WTC11 (cell line): ENCODE measurements around the gene RCAN2.

Source experiments
- CREM ChIP-seq: sonication (generic); formaldehyde crosslinking; IDR thresholded peaks from 2 replicates; pipeline ENCODE4 v1.8.1; 2022; ENCODE audit warnings: mild to moderate bottlenecking, missing genetic modification reagents, moderate library complexity
- ELF4 ChIP-seq: sonication (generic); formaldehyde crosslinking; IDR thresholded peaks from 2 replicates; pipeline ENCODE4 v1.8.1; 2022; ENCODE audit warnings: low read depth, mild to moderate bottlenecking, moderate library complexity, missing genetic modification reagents
- EMX1 ChIP-seq: fragments of 250-450 bp; sonication (Bioruptor Pico); IDR thresholded peaks from 2 replicates; pipeline ENCODE4 v1.8.0; 2021; ENCODE audit warnings: mild to moderate bottlenecking
- ETV6 ChIP-seq: sonication (generic); formaldehyde crosslinking; IDR thresholded peaks from 2 replicates; pipeline ENCODE4 v1.8.1; 2022; ENCODE audit warnings: mild to moderate bottlenecking, missing genetic modification reagents
- MYBL2 ChIP-seq: sonication (generic); formaldehyde crosslinking; IDR thresholded peaks from 2 replicates; pipeline ENCODE4 v1.8.1; 2023; ENCODE audit warnings: mild to moderate bottlenecking, moderate library complexity, missing genetic modification reagents
- NFYB ChIP-seq: sonication (generic); formaldehyde crosslinking; conservative IDR thresholded peaks from 2 replicates; pipeline ENCODE4 v1.8.0; 2022; ENCODE audit warnings: low read depth, missing genetic modification reagents
- PRDM15 ChIP-seq: sonication (generic); formaldehyde crosslinking; IDR thresholded peaks from 2 replicates; pipeline ENCODE4 v1.8.0; 2022; ENCODE audit warnings: missing genetic modification reagents
- SP1 ChIP-seq: sonication (generic); formaldehyde crosslinking; conservative IDR thresholded peaks from 2 replicates; pipeline ENCODE4 v1.8.1; 2022; ENCODE audit warnings: missing genetic modification reagents
- USF2 ChIP-seq: sonication (generic); formaldehyde crosslinking; IDR thresholded peaks from 2 replicates; pipeline ENCODE4 v1.8.1; 2023; ENCODE audit warnings: mild to moderate bottlenecking, missing genetic modification reagents, moderate library complexity
- ZSCAN18 ChIP-seq: fragments of 250-450 bp; sonication (Bioruptor Pico); IDR thresholded peaks from 2 replicates; pipeline ENCODE4 v2.1.2; 2022; ENCODE audit warnings: mild to moderate bottlenecking, moderate library complexity
- TF ChIP-seq, protein P1 (sequence below): fragments of 200-600 bp; IDR thresholded peaks from 2 replicates; pipeline ENCODE4 v1.8.0; 2022; ENCODE audit warnings: antibody characterized with exemption

- TF ChIP-seq, protein P1, sequence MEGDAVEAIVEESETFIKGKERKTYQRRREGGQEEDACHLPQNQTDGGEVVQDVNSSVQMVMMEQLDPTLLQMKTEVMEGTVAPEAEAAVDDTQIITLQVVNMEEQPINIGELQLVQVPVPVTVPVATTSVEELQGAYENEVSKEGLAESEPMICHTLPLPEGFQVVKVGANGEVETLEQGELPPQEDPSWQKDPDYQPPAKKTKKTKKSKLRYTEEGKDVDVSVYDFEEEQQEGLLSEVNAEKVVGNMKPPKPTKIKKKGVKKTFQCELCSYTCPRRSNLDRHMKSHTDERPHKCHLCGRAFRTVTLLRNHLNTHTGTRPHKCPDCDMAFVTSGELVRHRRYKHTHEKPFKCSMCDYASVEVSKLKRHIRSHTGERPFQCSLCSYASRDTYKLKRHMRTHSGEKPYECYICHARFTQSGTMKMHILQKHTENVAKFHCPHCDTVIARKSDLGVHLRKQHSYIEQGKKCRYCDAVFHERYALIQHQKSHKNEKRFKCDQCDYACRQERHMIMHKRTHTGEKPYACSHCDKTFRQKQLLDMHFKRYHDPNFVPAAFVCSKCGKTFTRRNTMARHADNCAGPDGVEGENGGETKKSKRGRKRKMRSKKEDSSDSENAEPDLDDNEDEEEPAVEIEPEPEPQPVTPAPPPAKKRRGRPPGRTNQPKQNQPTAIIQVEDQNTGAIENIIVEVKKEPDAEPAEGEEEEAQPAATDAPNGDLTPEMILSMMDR: no peak
- TF ChIP-seq USF2 (CRISPR knock-in tag) (no peak), SP1 (no peak), EMX1 (CRISPR knock-in tag) (no peak), NFYB (CRISPR knock-in tag) (no peak), ETV6 (CRISPR knock-in tag) (no peak), CREM (CRISPR knock-in tag) (no peak), MYBL2 (CRISPR knock-in tag) (no peak), ZSCAN18 (no peak), ELF4 (CRISPR knock-in tag) (no peak), PRDM15 (CRISPR knock-in tag) (no peak)
Measured at GRCh38 chr6:46293641-46294316, 197.5 kb downstream of the RCAN2 start.
